IMR-90 (cell line): ENCODE measurements around the gene CAVIN2. TPM values are rescaled to one million over a fixed set of nuclear protein-coding genes. Genes with fewer than 3 reads are reported as not detected.

ENCODE experiments used
- ATAC-seq: fragments of 200-7000 bp; cut with Tn5 transposase; 2 replicates; pipeline ENCODE4 v1.9.1; 2020; ENCODE audit warnings: low read depth, mild to moderate bottlenecking, moderate library complexity
- BruUV-seq: library from RNA; stranded (reverse); fragments of 400-500 nt; replicated peaks from 2 replicates; lab custom pipeline; 2021; lab: Mats Ljungman, UMichigan
- CTCF ChIA-PET: fragments of 300-600 bp; formaldehyde crosslinking; extraction: SDS; loops from one replicate; lab custom pipeline; 2021; ENCODE audit warnings: antibody characterized with exemption; lab: Yijun Ruan, JAX
- POLR2A ChIA-PET: fragments of 300-600 bp; sonication (Branson Sonifier 250); formaldehyde crosslinking; loops from one replicate; lab custom pipeline; 2022; ENCODE audit warnings: antibody characterized with exemption; ENCODE audit not compliant: unreplicated experiment; lab: Charles Lee
- DNase-seq: peaks from one replicate; pipeline ENCODE4 v3.0.0; 2013
- H2AFZ ChIP-seq: replicated peaks from 2 replicates; pipeline ENCODE3; 2013; ENCODE audit warnings: low read length, mild to moderate bottlenecking; ENCODE audit not compliant: poor library complexity
- H2AK5ac ChIP-seq: 2 replicates; pipeline ENCODE4 v1.6.1; 2013; ENCODE audit warnings: low read depth, low read length, inconsistent platforms
- H2AK9ac ChIP-seq: replicated peaks from 2 replicates; pipeline ENCODE3; 2013; ENCODE audit warnings: mild to moderate bottlenecking, low read depth, low read length, moderate library complexity; ENCODE audit not compliant: poor library complexity
- H2BK120ac ChIP-seq: 2 replicates; pipeline ENCODE4 v1.6.1; 2013; ENCODE audit warnings: low read depth, low read length, inconsistent platforms
- H2BK15ac ChIP-seq: 3 replicates; pipeline ENCODE4 v1.6.1; 2013; ENCODE audit warnings: low read depth, low read length, inconsistent platforms
- H2BK20ac ChIP-seq: 2 replicates; pipeline ENCODE4 v1.6.1; 2013; ENCODE audit warnings: low read depth, mild to moderate bottlenecking, inconsistent platforms, low read length, moderate library complexity
- H2BK5ac ChIP-seq: 2 replicates; pipeline ENCODE4 v1.6.1; 2013; ENCODE audit warnings: mild to moderate bottlenecking, low read depth, low read length, inconsistent platforms; ENCODE audit not compliant: poor library complexity, severe bottlenecking
- H3K14ac ChIP-seq: replicated peaks from 2 replicates; pipeline ENCODE4 v1.6.1; 2013; ENCODE audit warnings: low read depth, low read length, inconsistent platforms
- H3K18ac ChIP-seq: 2 replicates; pipeline ENCODE4 v1.6.1; 2013; ENCODE audit warnings: low read depth, low read length, control low read depth
- H3K23ac ChIP-seq: 2 replicates; pipeline ENCODE4 v1.6.1; 2013; ENCODE audit warnings: low read depth, low read length, inconsistent platforms
- H3K27ac ChIP-seq: 2 replicates; pipeline ENCODE4 v1.5.1; 2013; ENCODE audit warnings: mild to moderate bottlenecking, control low read depth, low read length; ENCODE audit not compliant: insufficient read depth
- H3K27me3 ChIP-seq: 2 replicates; pipeline ENCODE4 v1.6.1; 2013; ENCODE audit warnings: low read length; ENCODE audit not compliant: control insufficient read depth, insufficient read depth
- H3K36me3 ChIP-seq: 2 replicates; pipeline ENCODE4 v1.6.1; 2013; ENCODE audit warnings: low read length, mixed read lengths; ENCODE audit not compliant: control insufficient read depth, insufficient read depth
- H3K4ac ChIP-seq: 2 replicates; pipeline ENCODE4 v1.6.1; 2013; ENCODE audit warnings: low read depth, low read length, inconsistent platforms
- H3K4me1 ChIP-seq: 2 replicates; pipeline ENCODE4 v1.6.1; 2013; ENCODE audit warnings: low read length, mixed read lengths; ENCODE audit not compliant: control insufficient read depth, insufficient read depth
- H3K4me2 ChIP-seq: 2 replicates; pipeline ENCODE4 v1.6.1; 2013; ENCODE audit warnings: low read depth, mild to moderate bottlenecking, control low read depth, low read length, moderate library complexity
- H3K4me3 ChIP-seq: 2 replicates; pipeline ENCODE4 v1.5.1; 2013; ENCODE audit warnings: low read depth, mild to moderate bottlenecking, control low read depth, low read length, moderate library complexity; ENCODE audit not compliant: insufficient read depth
- H3K56ac ChIP-seq: 2 replicates; pipeline ENCODE4 v1.6.1; 2013; ENCODE audit warnings: low read length, inconsistent platforms; ENCODE audit not compliant: insufficient read depth; ENCODE audit errors: extremely low read depth
- H3K79me1 ChIP-seq, 2 experiments: 2 replicates each; pipeline ENCODE4 v1.6.1; 2013; ENCODE audit warnings: low read length in 2 of 2, inconsistent platforms in 1 of 2, low read depth in 1 of 2
- H3K9ac ChIP-seq: 2 replicates; pipeline ENCODE4 v1.6.1; 2013; ENCODE audit warnings: low read depth, low read length, control low read depth
- H3K9me1 ChIP-seq: 2 replicates; pipeline ENCODE4 v1.6.1; 2013; ENCODE audit warnings: low read length, inconsistent platforms; ENCODE audit not compliant: insufficient read depth
- H3K9me3 ChIP-seq: 2 replicates; pipeline ENCODE4 v1.6.1; 2013; ENCODE audit warnings: low read length; ENCODE audit not compliant: control insufficient read depth, insufficient read depth
- H4K20me1 ChIP-seq: 2 replicates; pipeline ENCODE4 v1.6.1; 2013; ENCODE audit warnings: low read length, inconsistent platforms; ENCODE audit not compliant: insufficient read depth
- H4K5ac ChIP-seq: 2 replicates; pipeline ENCODE4 v1.6.1; 2013; ENCODE audit warnings: mild to moderate bottlenecking, low read depth, low read length, control low read depth
- H4K8ac ChIP-seq, 2 experiments: 2 replicates each; pipeline ENCODE4 v1.6.1; 2013; ENCODE audit warnings: low read depth in 2 of 2, low read length in 2 of 2, control low read depth in 1 of 2, inconsistent platforms in 1 of 2
- H4K91ac ChIP-seq: 2 replicates; pipeline ENCODE4 v1.6.1; 2013; ENCODE audit warnings: low read depth, low read length, inconsistent platforms; ENCODE audit not compliant: insufficient read depth
- CHD1 ChIP-seq: IDR thresholded peaks from 2 replicates; pipeline ENCODE4 v1.6.1; 2012; ENCODE audit warnings: low read depth, low read length, improper control_type of control experiment
- CTCF ChIP-seq: conservative IDR thresholded peaks from 2 replicates; pipeline ENCODE4 v1.5.1; 2012; ENCODE audit warnings: mild to moderate bottlenecking, low read depth, low read length, improper control_type of control experiment
- FOS ChIP-seq: fragments of 150-350 bp; IDR thresholded peaks from 2 replicates; pipeline ENCODE4 v1.6.1; 2016; ENCODE audit warnings: low read depth, low read length
- POLR2A ChIP-seq: IDR thresholded peaks from 2 replicates; pipeline ENCODE4 v1.6.1; 2012; ENCODE audit warnings: mild to moderate bottlenecking, low read depth, low read length
- RAD21 ChIP-seq: IDR thresholded peaks from 2 replicates; pipeline ENCODE4 v1.6.1; 2012; ENCODE audit warnings: low read length, improper control_type of control experiment
- SMC3 ChIP-seq: fragments of 150-350 bp; IDR thresholded peaks from 2 replicates; pipeline ENCODE4 v1.6.1; 2016; ENCODE audit warnings: low read depth, mild to moderate bottlenecking, antibody characterized with exemption, low read length, moderate library complexity
- WGBS, 2 experiments: methylation state at CpG; one replicate each; pipeline versions ENCODE4 v1.1.5 to v1.1.7; 2013; ENCODE audit warnings: missing lambda C conversion rate in 2 of 2; ENCODE audit not compliant: insufficient read length in 1 of 2; ENCODE audit errors: extremely low coverage in 2 of 2; 5-methylcytosine and 5-hydroxymethylcytosine counted together
- dilution Hi-C: fragments of 300-500 bp; cut with HindIII; formaldehyde crosslinking; loops from one replicate; pipeline ENCODE4 v1.14.3; 2018; ENCODE audit warnings: low sequenced_read_pairs; ENCODE audit not compliant: unreplicated experiment
- in situ Hi-C: fragments of 300-500 bp; cut with MboI; formaldehyde crosslinking; loops from 3 replicates; pipeline ENCODE4 v1.14.3; 2019; ENCODE audit warnings: low sequenced_read_pairs, inconsistent platforms, mixed read lengths
- intact Hi-C: fragments of 100-400 bp; cut with micrococcal nuclease; formaldehyde crosslinking; loops from 2 replicates; pipeline ENCODE4 v1.10.0; 2022
- polyA plus RNA-seq, 3 experiments: library from polyadenylated mRNA; depleted of rRNA; stranded (reverse); fragments of >200 nt; gene quantifications; 2 replicates each; pipeline ENCODE4 v1.2.3, GENCODE V29; 2012; ENCODE audit warnings: low replicate concordance in 1 of 3
- total RNA-seq: library from RNA; depleted of rRNA; stranded (reverse); fragments of >200 nt; gene quantifications from 2 replicates; pipeline ENCODE4 v1.2.3, GENCODE V29; 2012

The CAVIN2 gene
- total and polyA plus RNA-seq, 2 of the 4 experiments (the other 2 are of a cell fraction), result 7.7 to 11.5 TPM

- Histone ChIP-seq H2AFZ (no peak overlapping the region), H2BK20ac (peak overlapping the region; percentile 45; the same call in 1 of the 2 replicates), H3K9me3 (no peaks in the 10 kb centered on the region), H3K9me1 (no peaks in the 10 kb centered on the region), H3K56ac (no peak overlapping the region), H3K27ac (no peak overlapping the region), H3K4me1 (no peaks in the 10 kb centered on the region), H2AK9ac (no peak overlapping the region), H3K4me3 (no peak overlapping the region), H4K8ac (peak overlapping the region in 1 of 2 experiments; percentile 20; a peak in 1 of 4 replicates), H2AK5ac (no peak overlapping the region), H4K91ac (no peak overlapping the region), H4K20me1 (no peaks in the 10 kb centered on the region), H3K23ac (no peak overlapping the region), H2BK120ac (peak overlapping the region; percentile 22; the same call in 1 of the 2 replicates), H2BK5ac (no peak overlapping the region), H4K5ac (no peak overlapping the region), H3K4ac (no peak overlapping the region), H2BK15ac (0 out of 3 replicates have a peak overlapping the region, but pooled peaks have one; percentile 16), H3K79me1 (no peaks in the 10 kb centered on the region), H3K18ac (no peak overlapping the region), H3K4me2 (no peak overlapping the region), H3K9ac (no peak overlapping the region), H3K36me3 (no peaks in the 10 kb centered on the region), H3K14ac (no peak overlapping the region), H3K27me3 (no peaks in the 10 kb centered on the region)
- DNase-seq (peak; percentile 69), ATAC-seq (peak; percentile 97)
- BruUV-seq, result no TSS peak
- intact Hi-C loops (loop anchor here (1.0 to 5.0 kb wide), 4 partner anchors 200 to 474 kb away; no protein-coding TSS in a partner anchor), in situ Hi-C loops (loop anchor here (5.0 to 10.0 kb wide), 3 partner anchors 247 to 473 kb away; no protein-coding TSS in a partner anchor), dilution Hi-C loops (no loop called here)
- TF ChIP-seq POLR2A (0 out of 2 replicates have a peak, but pooled peaks have one; percentile 30), CHD1 (no peak), RAD21 (peak; percentile 97), FOS (no peak), SMC3 (peak; percentile 100), CTCF (peak; percentile 95)
- WGBS, 2 experiments, result no CpG with 5 or more reads among the region's 9 CpGs
- ChIA-PET CTCF (interaction anchor here (0.6 to 4.9 kb wide), 18 partner anchors 10 to 380 kb away, joined by 3 to 75 read pairs (median 3); partner anchors contain the start of gene CAVIN2), POLR2A (interaction anchor here (1.5 kb wide), 1 partner anchor 351 kb away, joined by 7 read pairs; no protein-coding TSS in a partner anchor)
Observed at GRCh38 chr2:191811807-191812602, 34.9 kb downstream of the CAVIN2 start.
